Measurements from ENCODE around the gene KBTBD2.
"Not testable (repeated sequence)": the region's sequence is repeated elsewhere in the genome, so short reads cannot be mapped to it uniquely, and the experiment has no call there.

DNA sequence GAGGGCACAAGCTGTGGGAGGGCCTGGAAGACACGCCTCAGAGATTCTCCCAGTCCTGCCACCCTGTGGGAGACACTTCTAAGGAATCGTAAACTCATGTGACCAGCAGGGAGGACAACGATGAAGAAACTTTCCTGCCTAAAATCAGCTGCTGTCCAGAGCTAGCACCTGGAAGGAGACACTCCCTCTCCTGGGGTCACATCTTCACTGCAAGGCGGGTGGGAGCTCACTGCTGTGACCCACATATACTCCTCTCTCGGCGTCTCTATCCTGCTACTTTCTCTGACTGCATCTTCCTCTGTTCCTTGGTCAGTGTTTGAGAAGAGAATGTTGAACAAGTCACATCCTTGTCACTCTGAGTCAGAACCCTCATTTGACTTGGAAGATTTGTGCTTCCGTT, 25.4 kb upstream of the KBTBD2 start:
- TF ChIP-seq, protein P1, sequence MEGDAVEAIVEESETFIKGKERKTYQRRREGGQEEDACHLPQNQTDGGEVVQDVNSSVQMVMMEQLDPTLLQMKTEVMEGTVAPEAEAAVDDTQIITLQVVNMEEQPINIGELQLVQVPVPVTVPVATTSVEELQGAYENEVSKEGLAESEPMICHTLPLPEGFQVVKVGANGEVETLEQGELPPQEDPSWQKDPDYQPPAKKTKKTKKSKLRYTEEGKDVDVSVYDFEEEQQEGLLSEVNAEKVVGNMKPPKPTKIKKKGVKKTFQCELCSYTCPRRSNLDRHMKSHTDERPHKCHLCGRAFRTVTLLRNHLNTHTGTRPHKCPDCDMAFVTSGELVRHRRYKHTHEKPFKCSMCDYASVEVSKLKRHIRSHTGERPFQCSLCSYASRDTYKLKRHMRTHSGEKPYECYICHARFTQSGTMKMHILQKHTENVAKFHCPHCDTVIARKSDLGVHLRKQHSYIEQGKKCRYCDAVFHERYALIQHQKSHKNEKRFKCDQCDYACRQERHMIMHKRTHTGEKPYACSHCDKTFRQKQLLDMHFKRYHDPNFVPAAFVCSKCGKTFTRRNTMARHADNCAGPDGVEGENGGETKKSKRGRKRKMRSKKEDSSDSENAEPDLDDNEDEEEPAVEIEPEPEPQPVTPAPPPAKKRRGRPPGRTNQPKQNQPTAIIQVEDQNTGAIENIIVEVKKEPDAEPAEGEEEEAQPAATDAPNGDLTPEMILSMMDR (IDR thresholded peaks at IDR 0.05), result not testable (repeated sequence)
- TF ChIP-seq POLR2A (IDR thresholded peaks at IDR 0.05), result not testable (repeated sequence)

Measured in sigmoid colon (tissue), 3 donors.